Testis (tissue), 3 donors: ENCODE data around the gene COL4A6. TPM values are rescaled to one million over a fixed set of nuclear protein-coding genes. Genes with fewer than 3 reads are reported as not detected.

Source experiments
- DNase-seq: peaks from one replicate; pipeline ENCODE4 v3.0.0-alpha.2; 2019
- H3K27ac ChIP-seq, 2 donors: fragments of 200-600 bp; sonication (generic); one replicate each; pipeline ENCODE4 v1.5.1; 2019
- H3K27me3 ChIP-seq: fragments of 200-600 bp; sonication (generic); one replicate; pipeline ENCODE4 v1.5.1; 2019
- H3K36me3 ChIP-seq: fragments of 200-600 bp; sonication (generic); one replicate; pipeline ENCODE4 v1.5.1; 2017; ENCODE audit warnings: low read depth; ENCODE audit errors: missing control alignments
- H3K4me1 ChIP-seq: fragments of 200-600 bp; sonication (generic); one replicate; pipeline ENCODE4 v1.5.1; 2019
- H3K4me3 ChIP-seq, 2 donors: fragments of 200-600 bp; sonication (generic); one replicate each; pipeline ENCODE4 v1.5.1; 2017 to 2019
- H3K9me3 ChIP-seq: fragments of 200-600 bp; sonication (generic); one replicate; pipeline ENCODE4 v1.5.1; 2017
- CTCF ChIP-seq, 3 experiments: fragments of 450-650 bp in 2 of 3; fragments of 200-600 bp in 1 of 3; sonication (generic) in 1 of 3; IDR thresholded peaks; one replicate each; pipeline ENCODE4 v1.5.1; 2016 to 2019; ENCODE audit warnings: antibody characterized with exemption in 3 of 3, mild to moderate bottlenecking in 2 of 3, moderate library complexity in 1 of 3
- POLR2A ChIP-seq: fragments of 450-650 bp; IDR thresholded peaks from one replicate; pipeline ENCODE4 v1.6.1; 2017; ENCODE audit warnings: antibody characterized with exemption, mild to moderate bottlenecking, moderate library complexity
- WGBS, 2 donors: methylation state at CpG; one replicate each; pipeline ENCODE4 v1.1.5; 2018; 5-methylcytosine and 5-hydroxymethylcytosine counted together
- intact Hi-C: fragments of 100-400 bp; cut with DNase I; formaldehyde crosslinking; loops from one replicate; pipeline ENCODE4 v1.15.1; 2023; ENCODE audit warnings: low total_unique reads
- polyA plus RNA-seq: library from polyadenylated mRNA; stranded (reverse); fragments of 350-450 nt; fragmentation: Illumina TruSeq; extraction: RNeasy Lipid Tissue Mini Kit (QIAGEN cat#74804); gene quantifications from one replicate; pipeline ENCODE4 v1.2.3, GENCODE V29; 2014; ENCODE audit warnings: low read depth, low replicate concordance; ENCODE audit not compliant: insufficient read depth
- total RNA-seq, 2 donors: library from RNA; depleted of rRNA; stranded (reverse); fragments of >200 nt; gene quantifications; one replicate each; pipeline ENCODE4 v1.2.3, GENCODE V29; 2016

The COL4A6 gene
- total and polyA plus RNA-seq, 3 donors from 2014 or later, result 2.4 to 4.9 (median 3.5) TPM

- Histone ChIP-seq H3K27ac (no peak overlapping the region), H3K27me3 (no peaks in the 10 kb centered on the region), H3K36me3 (no peaks in the 10 kb centered on the region), H3K9me3 (no peaks in the 10 kb centered on the region), H3K4me3 (no peak overlapping the region), H3K4me1 (no peaks in the 10 kb centered on the region)
- DNase-seq, result no peak
- TF ChIP-seq CTCF (IDR thresholded peaks at IDR 0.05) (no peak), POLR2A (no peak)
- intact Hi-C loops, result no loop called here
- WGBS, 2 donors, result 80 to 100% methylated on average over 1 of the region's 1 CpG
Measured at GRCh38 chrX:108310506-108310905, 127.7 kb downstream of the COL4A6 start.

- DNase-seq, result no peak
- TF ChIP-seq CTCF (IDR thresholded peaks at IDR 0.05) (no peak), POLR2A (no peak)
- Histone ChIP-seq H3K9me3 (no peaks in the 10 kb centered on the region), H3K27ac (no peak overlapping the region), H3K27me3 (no peaks in the 10 kb centered on the region), H3K4me3 (no peak overlapping the region), H3K36me3 (no peaks in the 10 kb centered on the region), H3K4me1 (no peaks in the 10 kb centered on the region)
- WGBS, 2 donors, result 74 to 93% methylated on average over 4 of the region's 4 CpGs
- intact Hi-C loops, result no loop called here
Measured at GRCh38 chrX:108309144-108309543, 129.1 kb downstream of the COL4A6 start.

DNA sequence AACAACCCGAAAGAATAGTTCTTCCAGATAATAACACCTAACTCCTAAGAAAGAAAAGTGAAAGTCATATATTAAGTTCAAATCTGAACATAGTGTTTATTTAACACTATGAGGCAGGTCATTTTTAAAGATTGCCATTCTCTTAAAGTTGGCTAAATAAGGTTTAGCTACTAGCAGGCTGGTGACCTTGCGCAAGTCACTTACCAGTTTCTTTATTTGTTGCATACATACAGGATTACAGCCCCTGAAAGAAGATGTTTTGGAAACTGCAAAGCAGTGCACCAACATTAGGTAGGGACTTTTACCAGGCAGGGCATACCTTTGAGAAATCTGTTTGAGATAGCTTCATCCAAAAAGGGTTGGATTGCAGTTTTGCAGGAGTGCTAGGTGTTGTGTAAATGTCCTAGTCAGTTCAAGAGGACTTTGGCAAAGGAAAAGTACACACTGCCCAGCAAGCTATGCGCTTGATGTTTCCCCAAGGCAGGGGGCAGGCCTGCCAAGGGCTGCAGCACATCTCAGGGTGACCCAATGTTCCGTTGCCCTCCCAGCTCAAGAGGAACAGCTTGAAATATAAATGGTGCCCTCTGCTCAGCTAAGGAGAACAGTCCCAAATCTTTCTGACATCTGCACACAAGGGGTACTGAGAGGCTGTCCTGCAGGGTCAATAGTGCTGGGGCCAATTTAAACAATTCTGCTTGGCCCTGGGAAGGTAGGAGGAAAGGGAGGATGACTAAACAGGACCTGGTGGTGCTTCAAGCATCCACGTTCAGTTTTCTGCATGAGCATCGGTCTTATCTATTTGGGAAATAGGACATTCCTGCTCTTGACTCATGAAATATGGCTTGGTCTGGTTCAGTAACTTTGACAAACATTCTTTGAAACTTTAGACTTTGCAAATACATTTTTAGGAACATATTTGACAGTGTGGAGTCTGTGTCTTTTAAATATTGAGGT lies 130.8 kb downstream of the COL4A6 start:
- no peak for DNase-seq
- intact Hi-C loops, result no loop called here
- H3K4me1 ChIP-seq, result no peaks in the 10 kb centered on the region

GRCh38 chrX:108306086-108306485 lies 132.1 kb downstream of the COL4A6 start:
- Histone ChIP-seq H3K27me3 (no peaks in the 10 kb centered on the region), H3K36me3 (no peaks in the 10 kb centered on the region), H3K4me3 (no peak overlapping the region), H3K9me3 (no peaks in the 10 kb centered on the region), H3K4me1 (no peaks in the 10 kb centered on the region), H3K27ac (no peak overlapping the region)
- TF ChIP-seq CTCF (IDR thresholded peaks at IDR 0.05) (no peak), POLR2A (no peak)
- no peak for DNase-seq
- intact Hi-C loops, result no loop called here

More for the DNA sequence above, 130.8 kb downstream of the COL4A6 start:
- H3K27me3 ChIP-seq, result no peaks in the 10 kb centered on the region
- H3K4me3 ChIP-seq, result no peak overlapping the region
- whole genome bisulfite sequencing, 2 donors, result 56 to 80% methylated on average over 4 to 6 of the region's 6 CpGs
- no peak overlapping the region for H3K27ac ChIP-seq
- H3K9me3 ChIP-seq, result no peaks in the 10 kb centered on the region
- TF ChIP-seq POLR2A, result no peak
- no peak for TF ChIP-seq CTCF (IDR thresholded peaks at IDR 0.05)
- H3K36me3 ChIP-seq, result no peaks in the 10 kb centered on the region

DNA sequence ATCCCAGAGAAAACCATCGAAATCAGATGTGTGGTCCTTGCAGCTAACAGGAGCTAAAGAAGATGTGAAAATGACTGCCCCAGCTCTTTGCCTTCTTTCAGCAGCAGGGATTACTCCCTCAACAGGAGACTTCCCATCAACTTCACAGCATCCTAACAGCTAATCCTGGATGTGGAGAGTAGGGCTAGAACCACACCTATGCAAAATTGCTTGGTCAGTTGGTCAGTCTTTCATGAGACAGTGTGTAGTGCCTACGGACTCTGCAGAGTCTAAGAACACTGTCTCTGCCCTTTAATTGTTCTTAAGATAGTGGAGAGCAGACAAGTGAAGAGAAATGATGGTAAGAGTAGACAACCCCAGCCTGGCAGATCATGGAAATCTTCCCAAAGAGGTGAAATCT lies 133.5 kb downstream of the COL4A6 start:
- no peak overlapping the region for H3K4me3 ChIP-seq
- TF ChIP-seq POLR2A, result no peak
- TF ChIP-seq CTCF (IDR thresholded peaks at IDR 0.05), result no peak
- H3K27ac ChIP-seq, result no peak overlapping the region
- DNase-seq, result no peak
- H3K9me3 ChIP-seq, result no peaks in the 10 kb centered on the region
- no peaks in the 10 kb centered on the region for H3K4me1 ChIP-seq
- intact Hi-C loops, result no loop called here
- no peaks in the 10 kb centered on the region for H3K27me3 ChIP-seq
- WGBS, 2 donors, result 67 to 100% methylated on average over 2 of the region's 2 CpGs
- no peaks in the 10 kb centered on the region for H3K36me3 ChIP-seq
